PC-9 (cell line): ENCODE measurements around the gene KCNE1. TPM values are rescaled to one million over a fixed set of nuclear protein-coding genes. Genes with fewer than 3 reads are reported as not detected.

ENCODE experiments used
- BruUV-seq: library from RNA; stranded (reverse); fragments of 400-500 nt; replicated peaks from 2 replicates; lab custom pipeline; 2021; lab: Mats Ljungman, UMichigan
- CTCF ChIA-PET: fragments of 300-600 bp; sonication (Branson Sonifier 250); formaldehyde crosslinking; loops from one replicate; lab custom pipeline; 2022; ENCODE audit warnings: antibody characterized with exemption; lab: Charles Lee
- POLR2A ChIA-PET: fragments of 300-600 bp; sonication (Branson Sonifier 250); formaldehyde crosslinking; loops from one replicate; lab custom pipeline; 2022; ENCODE audit warnings: antibody characterized with exemption; ENCODE audit not compliant: unreplicated experiment; lab: Charles Lee
- DNase-seq, 2 experiments: peaks; one replicate each; pipeline versions ENCODE4 v3.0.0 to v3.0.0-alpha.2; 2015 to 2022; ENCODE audit warnings: mixed read lengths in 1 of 2
- H2AFZ ChIP-seq: fragments of 200-600 bp; sonication (generic); 2 replicates; pipeline ENCODE4 v1.8.1; 2017; ENCODE audit warnings: antibody characterized with exemption
- H3F3A ChIP-seq: fragments of 200-600 bp; sonication (generic); 2 replicates; pipeline ENCODE4 v1.8.1; 2017; ENCODE audit warnings: antibody characterized with exemption, mild to moderate bottlenecking, low read depth; ENCODE audit not compliant: insufficient read depth
- H3K27ac ChIP-seq: fragments of 200-600 bp; sonication (generic); 2 replicates; pipeline ENCODE4 v1.6.1; 2016; ENCODE audit warnings: mixed run types
- H3K27me3 ChIP-seq: fragments of 200-600 bp; sonication (generic); 2 replicates; pipeline ENCODE4 v1.6.1; 2016; ENCODE audit warnings: low read depth, mixed run types; ENCODE audit not compliant: insufficient read depth
- H3K36me3 ChIP-seq: fragments of 200-600 bp; sonication (generic); 2 replicates; pipeline ENCODE4 v1.6.1; 2016; ENCODE audit warnings: low read depth, mixed run types
- H3K4me1 ChIP-seq: fragments of 200-600 bp; sonication (generic); replicated peaks from 2 replicates; pipeline ENCODE4 v1.6.1; 2016; ENCODE audit warnings: mixed run types; ENCODE audit not compliant: insufficient read depth
- H3K4me2 ChIP-seq: fragments of 200-600 bp; sonication (generic); 2 replicates; pipeline ENCODE4 v1.6.1; 2017; ENCODE audit warnings: mixed run types
- H3K4me3 ChIP-seq: fragments of 200-600 bp; sonication (generic); 2 replicates; pipeline ENCODE4 v1.6.1; 2016; ENCODE audit warnings: mixed run types
- H3K79me2 ChIP-seq: fragments of 200-600 bp; sonication (generic); 2 replicates; pipeline ENCODE4 v1.6.1; 2017; ENCODE audit warnings: low read depth, mixed run types
- H3K9me2 ChIP-seq: fragments of 200-600 bp; sonication (generic); 2 replicates; pipeline ENCODE4 v1.8.1; 2017; ENCODE audit warnings: mild to moderate bottlenecking; ENCODE audit not compliant: insufficient read depth
- H3K9me3 ChIP-seq: fragments of 200-600 bp; sonication (generic); 2 replicates; pipeline ENCODE4 v1.8.1; 2016; ENCODE audit warnings: low read depth; ENCODE audit not compliant: insufficient read depth
- H4K20me1 ChIP-seq: fragments of 200-600 bp; sonication (generic); 2 replicates; pipeline ENCODE4 v1.8.1; 2017; ENCODE audit not compliant: insufficient read depth
- EZH2 ChIP-seq: fragments of 200-600 bp; sonication (generic); IDR thresholded peaks from 2 replicates; pipeline ENCODE4 v1.8.0; 2017; ENCODE audit warnings: antibody characterized with exemption, low read depth
- intact Hi-C: fragments of 100-400 bp; cut with micrococcal nuclease; formaldehyde crosslinking; loops from one replicate; pipeline ENCODE4 v1.10.0; 2022; ENCODE audit not compliant: unreplicated experiment
- total RNA-seq: library from RNA; stranded (reverse); gene quantifications from 2 replicates; pipeline ENCODE4 v1.2.3, GENCODE V29; 2021
- TF ChIP-seq, protein P1 (sequence below): fragments of 200-600 bp; sonication (generic); conservative IDR thresholded peaks from 2 replicates; pipeline ENCODE4 v1.6.1; 2017; ENCODE audit warnings: mixed run types, antibody characterized with exemption, mild to moderate bottlenecking, moderate library complexity

Gene KCNE1
- total RNA-seq, 1 experiment from 2014 or later: 0.31 TPM

GRCh38 chr21:34544032-34544496 lies 32.1 kb upstream of the KCNE1 start:
- Histone ChIP-seq H3F3A (peaks cover 35% of the 10 kb centered on the region), H4K20me1 (no peaks in the 10 kb centered on the region), H3K79me2 (no peaks in the 10 kb centered on the region), H3K4me1 (peaks cover 50% of the 10 kb centered on the region), H3K4me2 (peak overlapping the region; percentile 76), H3K36me3 (no peaks in the 10 kb centered on the region), H3K4me3 (peak overlapping the region; percentile 19; the same call in 1 of the 2 replicates), H3K9me2 (no peaks in the 10 kb centered on the region), H3K9me3 (no peaks in the 10 kb centered on the region), H3K27ac (peak overlapping the region; percentile 100), H2AFZ (no peak overlapping the region), H3K27me3 (no peaks in the 10 kb centered on the region)
- CTCF ChIA-PET: interaction anchor here (1.0 to 1.7 kb wide), 2 partner anchors 18 to 58 kb away, joined by 3 to 5 read pairs; no protein-coding TSS in a partner anchor
- no peak for TF ChIP-seq EZH2
- TF ChIP-seq, protein P1, sequence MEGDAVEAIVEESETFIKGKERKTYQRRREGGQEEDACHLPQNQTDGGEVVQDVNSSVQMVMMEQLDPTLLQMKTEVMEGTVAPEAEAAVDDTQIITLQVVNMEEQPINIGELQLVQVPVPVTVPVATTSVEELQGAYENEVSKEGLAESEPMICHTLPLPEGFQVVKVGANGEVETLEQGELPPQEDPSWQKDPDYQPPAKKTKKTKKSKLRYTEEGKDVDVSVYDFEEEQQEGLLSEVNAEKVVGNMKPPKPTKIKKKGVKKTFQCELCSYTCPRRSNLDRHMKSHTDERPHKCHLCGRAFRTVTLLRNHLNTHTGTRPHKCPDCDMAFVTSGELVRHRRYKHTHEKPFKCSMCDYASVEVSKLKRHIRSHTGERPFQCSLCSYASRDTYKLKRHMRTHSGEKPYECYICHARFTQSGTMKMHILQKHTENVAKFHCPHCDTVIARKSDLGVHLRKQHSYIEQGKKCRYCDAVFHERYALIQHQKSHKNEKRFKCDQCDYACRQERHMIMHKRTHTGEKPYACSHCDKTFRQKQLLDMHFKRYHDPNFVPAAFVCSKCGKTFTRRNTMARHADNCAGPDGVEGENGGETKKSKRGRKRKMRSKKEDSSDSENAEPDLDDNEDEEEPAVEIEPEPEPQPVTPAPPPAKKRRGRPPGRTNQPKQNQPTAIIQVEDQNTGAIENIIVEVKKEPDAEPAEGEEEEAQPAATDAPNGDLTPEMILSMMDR: peak; percentile 63
- POLR2A ChIA-PET: no interaction called here
- intact Hi-C loops: loop anchor here (2.0 kb wide), 1 partner anchor 59 kb away; no protein-coding TSS in a partner anchor
- DNase-seq: peak; percentile 46 to 61
- BruUV-seq: no TSS peak

DNA sequence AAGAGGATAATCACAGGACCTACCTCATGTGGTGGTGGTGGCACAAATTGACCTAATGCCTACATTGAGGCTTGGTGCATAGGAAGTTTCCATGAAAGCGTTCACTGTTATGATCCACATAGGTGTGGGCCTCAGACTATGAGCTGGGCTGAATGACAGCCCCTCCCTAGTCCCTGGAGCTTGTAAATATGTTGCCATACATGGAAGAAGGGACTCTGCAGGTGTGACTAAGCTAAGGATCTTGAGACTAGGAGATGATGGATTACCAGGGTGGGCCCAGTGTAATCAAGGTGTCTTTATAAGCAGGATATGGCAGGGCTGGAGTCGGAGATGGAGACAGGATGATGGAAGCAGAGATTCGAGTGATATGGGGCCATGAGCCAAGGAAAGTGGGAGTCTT lies 31.0 kb upstream of the KCNE1 start:
- no peak overlapping the region; the same call in 1 of the 2 replicates for H3K4me2 ChIP-seq
- H3K27me3 ChIP-seq: no peaks in the 10 kb centered on the region
- ChIA-PET CTCF (interaction anchor here (1.0 to 1.7 kb wide), 2 partner anchors 17 to 59 kb away, joined by 3 to 5 read pairs; no protein-coding TSS in a partner anchor), POLR2A (no interaction called here)
- no TSS peak for BruUV-seq
- no peaks in the 10 kb centered on the region for H3K36me3 ChIP-seq
- H4K20me1 ChIP-seq: no peaks in the 10 kb centered on the region
- H3K9me3 ChIP-seq: no peaks in the 10 kb centered on the region
- no peaks in the 10 kb centered on the region for H3K9me2 ChIP-seq
- H3K4me3 ChIP-seq: no peak overlapping the region
- H3K79me2 ChIP-seq: no peaks in the 10 kb centered on the region
- peaks cover 35% of the 10 kb centered on the region for H3F3A ChIP-seq
- DNase-seq: no peak
- no peak overlapping the region for H2AFZ ChIP-seq
- H3K27ac ChIP-seq: peak overlapping the region; percentile 100; the same call in 1 of the 2 replicates
- intact Hi-C loops: no loop called here
- TF ChIP-seq, protein P1: no peak
- TF ChIP-seq EZH2: no peak
- H3K4me1 ChIP-seq: peaks cover 48% of the 10 kb centered on the region

DNA sequence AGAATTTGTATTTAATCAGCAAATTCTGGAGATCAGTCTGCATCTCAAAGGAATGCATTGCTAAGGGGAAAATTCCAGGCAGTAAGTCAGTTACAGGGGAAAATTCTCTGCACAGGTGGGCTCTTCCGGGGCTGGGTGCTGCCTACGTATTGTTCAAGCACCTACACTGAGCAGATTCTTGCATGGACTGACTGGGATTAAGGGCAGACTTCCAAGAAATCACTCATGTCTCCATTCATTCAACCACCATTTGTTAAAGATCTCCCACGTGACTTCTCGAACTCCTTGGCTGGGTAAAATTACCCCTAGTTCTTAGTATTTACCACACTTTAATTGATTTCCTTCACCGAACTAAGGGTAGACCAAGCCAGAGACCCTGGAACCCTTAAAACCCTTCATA lies 28.2 kb upstream of the KCNE1 start:
- Histone ChIP-seq H3K9me3 (no peaks in the 10 kb centered on the region), H4K20me1 (no peaks in the 10 kb centered on the region), H3K27me3 (no peaks in the 10 kb centered on the region), H3K9me2 (no peaks in the 10 kb centered on the region), H2AFZ (no peak overlapping the region), H3K4me3 (no peak overlapping the region), H3K4me1 (peaks cover 31% of the 10 kb centered on the region), H3K79me2 (no peaks in the 10 kb centered on the region), H3F3A (peaks cover 18% of the 10 kb centered on the region), H3K36me3 (no peaks in the 10 kb centered on the region), H3K27ac (no peak overlapping the region), H3K4me2 (no peak overlapping the region)
- no peak for DNase-seq
- POLR2A ChIA-PET: no interaction called here
- no TSS peak for BruUV-seq
- TF ChIP-seq, protein P1: no peak
- no peak for TF ChIP-seq EZH2
- CTCF ChIA-PET: no interaction called here
- intact Hi-C loops: no loop called here
